Endodermal cell (in vitro differentiated cells): Measurements from ENCODE around the gene CHD5. TPM values are rescaled to one million over a fixed set of nuclear protein-coding genes. Genes with fewer than 3 reads are reported as not detected.

Source experiments
- DNase-seq: peaks from one replicate; pipeline ENCODE4 v3.0.0-alpha.2; 2017
- H3K27ac ChIP-seq: 2 replicates; pipeline ENCODE4 v1.5.1; 2013; ENCODE audit warnings: mild to moderate bottlenecking, low read depth, low read length, moderate library complexity
- H3K27me3 ChIP-seq: 2 replicates; pipeline ENCODE4 v1.6.1; 2013; ENCODE audit warnings: mild to moderate bottlenecking, low read length, moderate library complexity; ENCODE audit not compliant: insufficient read depth, control insufficient read depth, poor library complexity, severe bottlenecking
- H3K36me3 ChIP-seq: 2 replicates; pipeline ENCODE4 v1.7.0; 2013; ENCODE audit warnings: mild to moderate bottlenecking, low read length, moderate library complexity; ENCODE audit not compliant: control insufficient read depth, insufficient read depth
- H3K4me1 ChIP-seq: one replicate; pipeline ENCODE4 v1.7.0; 2013; ENCODE audit warnings: low read length; ENCODE audit not compliant: control insufficient read depth, insufficient read depth
- H3K4me3 ChIP-seq: 2 replicates; pipeline ENCODE4 v1.5.1; 2013; ENCODE audit warnings: mild to moderate bottlenecking, low read length, moderate library complexity
- H3K9ac ChIP-seq: 2 replicates; pipeline ENCODE4 v1.6.1; 2013; ENCODE audit warnings: mild to moderate bottlenecking, low read length, moderate library complexity; ENCODE audit not compliant: poor library complexity, severe bottlenecking; ENCODE audit errors: extremely low read depth
- H3K9me3 ChIP-seq: 2 replicates; pipeline ENCODE4 v1.6.1; 2013; ENCODE audit warnings: mild to moderate bottlenecking, low read length, moderate library complexity; ENCODE audit not compliant: control insufficient read depth
- H3K27ac Mint-ChIP-seq: 2 replicates; pipeline ENCODE4 v1.8.0; 2020; ENCODE audit warnings: mixed read lengths
- H3K27me3 Mint-ChIP-seq: 2 replicates; pipeline ENCODE4 v1.8.0; 2021; ENCODE audit warnings: mild to moderate bottlenecking, mixed read lengths; ENCODE audit not compliant: insufficient read depth
- H3K36me3 Mint-ChIP-seq: 2 replicates; pipeline ENCODE4 v1.8.0; 2020; ENCODE audit warnings: low read depth, mixed read lengths
- H3K4me1 Mint-ChIP-seq: 2 replicates; pipeline ENCODE4 v1.8.0; 2020; ENCODE audit warnings: mixed read lengths
- H3K4me3 Mint-ChIP-seq: 2 replicates; pipeline ENCODE4 v1.8.0; 2020; ENCODE audit warnings: mild to moderate bottlenecking, moderate library complexity, mixed read lengths
- H3K9me3 Mint-ChIP-seq: 2 replicates; pipeline ENCODE4 v1.8.0; 2020; ENCODE audit warnings: mild to moderate bottlenecking, mixed read lengths
- CTCF ChIP-seq: fragments of 200-600 bp; sonication (generic); conservative IDR thresholded peaks from 2 replicates; pipeline ENCODE4 v1.5.0; 2021; ENCODE audit warnings: antibody characterized with exemption, mild to moderate bottlenecking
- WGBS, 2 experiments: methylation state at CpG; one replicate each; pipeline versions ENCODE4 v1.1.5 to v1.1.7; 2013; ENCODE audit warnings: missing lambda C conversion rate in 2 of 2, mixed read lengths in 1 of 2; ENCODE audit not compliant: insufficient coverage in 1 of 2, insufficient read length in 1 of 2; 5-methylcytosine and 5-hydroxymethylcytosine counted together
- total RNA-seq, 2 donors: library from RNA; stranded (reverse); fragmentation: NEBNext Ultra II Directional in 1 of 2; extraction: Animal tissue kit (Norgen Biotek cat#: 25700) in 1 of 2; gene quantifications; 2 replicates in 1 of 2; 3 replicates in 1 of 2; pipeline ENCODE4 v1.2.1, GENCODE V29; 2021

CHD5 gene
- total RNA-seq, 2 donors from 2014 or later: 0.40 to 0.69 TPM

DNA sequence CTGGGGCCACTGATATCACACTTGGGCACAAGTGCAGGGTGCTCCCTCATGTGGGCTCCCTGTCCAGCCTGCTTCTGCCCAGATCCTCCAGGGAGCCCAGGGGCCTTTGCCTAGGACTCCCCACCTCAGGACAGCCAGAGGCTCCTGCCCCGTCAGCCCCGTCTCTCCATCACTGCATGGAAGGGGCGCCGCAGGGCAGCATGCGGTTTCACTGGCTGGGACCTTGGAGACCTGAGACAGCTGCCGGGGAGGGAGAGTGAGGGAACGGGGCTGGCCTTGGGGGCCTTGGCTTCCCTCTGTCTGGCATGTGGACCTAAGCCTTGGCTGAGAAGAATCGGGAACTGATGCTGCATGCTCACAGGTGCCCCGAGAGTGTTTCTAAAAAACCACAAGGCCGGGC lies 87.9 kb downstream of the CHD5 start:
- no peak overlapping the region for H3K4me3 ChIP-seq
- no peaks in the 10 kb centered on the region for H3K27me3 ChIP-seq
- H3K27ac Mint-ChIP-seq: no peak overlapping the region
- no peaks in the 10 kb centered on the region for H3K36me3 Mint-ChIP-seq
- no peaks in the 10 kb centered on the region for H3K4me1 ChIP-seq
- no peak for DNase-seq
- H3K27me3 Mint-ChIP-seq: no peaks in the 10 kb centered on the region
- H3K36me3 ChIP-seq: no peaks in the 10 kb centered on the region
- no peaks in the 10 kb centered on the region for H3K9me3 ChIP-seq
- WGBS, 2 experiments: 88 to 97% methylated on average over 7 to 10 of the region's 10 CpGs
- H3K9ac ChIP-seq: no peak overlapping the region
- no peaks in the 10 kb centered on the region for H3K9me3 Mint-ChIP-seq
- no peak overlapping the region for H3K4me3 Mint-ChIP-seq
- no peaks in the 10 kb centered on the region for H3K4me1 Mint-ChIP-seq
- no peak for TF ChIP-seq CTCF
- H3K27ac ChIP-seq: no peak overlapping the region

- DNase-seq: no peak
- H3K4me1 ChIP-seq: no peaks in the 10 kb centered on the region
- no peaks in the 10 kb centered on the region for H3K9me3 Mint-ChIP-seq
- no peaks in the 10 kb centered on the region for H3K27me3 ChIP-seq
- H3K27ac ChIP-seq: no peak overlapping the region
- H3K4me3 Mint-ChIP-seq: no peak overlapping the region
- H3K9ac ChIP-seq: no peak overlapping the region
- 89 to 100% methylated on average over 5 to 10 of the region's 10 CpGs for WGBS, 2 experiments
- no peaks in the 10 kb centered on the region for H3K36me3 Mint-ChIP-seq
- no peaks in the 10 kb centered on the region for H3K27me3 Mint-ChIP-seq
- H3K4me1 Mint-ChIP-seq: no peaks in the 10 kb centered on the region
- no peaks in the 10 kb centered on the region for H3K36me3 ChIP-seq
- no peak overlapping the region for H3K4me3 ChIP-seq
- H3K27ac Mint-ChIP-seq: no peak overlapping the region
- no peak for TF ChIP-seq CTCF
- H3K9me3 ChIP-seq: no peaks in the 10 kb centered on the region
These were observed 88.4 kb downstream of the CHD5 start for GRCh38 chr1:6091823-6092109.

DNA sequence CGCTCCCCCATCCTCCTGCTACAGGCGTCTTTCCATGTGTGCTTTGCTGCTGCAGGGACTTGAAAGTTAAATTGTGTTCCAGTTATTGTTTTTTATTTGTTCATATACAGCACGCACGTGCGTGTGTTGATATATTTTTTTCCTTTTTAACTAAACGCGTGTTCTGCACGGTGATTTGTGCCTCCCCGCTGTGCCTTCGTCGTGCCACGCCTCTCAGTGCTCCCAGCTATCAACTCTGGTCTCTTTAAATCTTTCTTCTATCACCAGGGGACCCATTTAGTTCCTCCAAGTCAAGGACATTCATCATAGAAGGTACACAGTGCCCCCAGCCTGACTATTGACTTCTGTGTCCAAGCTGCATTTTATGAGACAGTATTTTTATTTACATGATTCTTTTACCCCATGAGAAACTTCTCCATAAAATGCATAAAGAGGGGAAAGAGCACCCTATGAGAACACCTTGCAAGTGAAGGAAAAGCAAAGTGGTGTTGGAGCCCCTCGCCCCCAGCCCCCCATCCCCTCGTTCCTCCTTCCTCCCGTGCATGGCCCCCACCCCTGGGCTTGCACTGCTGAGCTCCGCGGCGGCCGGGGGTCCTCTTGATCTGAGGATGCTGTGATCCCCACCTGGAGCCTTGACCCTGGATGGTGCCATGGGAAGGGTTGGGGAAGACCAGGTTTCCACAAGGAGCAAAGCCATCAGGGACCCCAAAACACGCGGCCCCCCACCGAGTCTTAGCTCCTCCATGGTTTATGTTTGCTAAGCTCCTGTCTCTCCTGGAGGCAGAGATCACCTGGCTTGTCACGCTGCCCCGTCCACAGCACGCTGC lies 88.9 kb downstream of the CHD5 start:
- Mint-ChIP-seq H3K27me3 (no peaks in the 10 kb centered on the region), H3K4me3 (no peak overlapping the region), H3K27ac (no peak overlapping the region), H3K9me3 (no peaks in the 10 kb centered on the region), H3K4me1 (no peaks in the 10 kb centered on the region), H3K36me3 (no peaks in the 10 kb centered on the region)
- no peak overlapping the region for H3K9ac ChIP-seq
- no peak for TF ChIP-seq CTCF
- no peak overlapping the region for H3K4me3 ChIP-seq
- no peak overlapping the region for H3K27ac ChIP-seq
- 82 to 88% methylated on average over 17 to 24 of the region's 25 CpGs for WGBS, 2 experiments
- DNase-seq: no peak
- H3K36me3 ChIP-seq: no peaks in the 10 kb centered on the region
- H3K9me3 ChIP-seq: no peaks in the 10 kb centered on the region
- H3K27me3 ChIP-seq: no peaks in the 10 kb centered on the region
- H3K4me1 ChIP-seq: no peaks in the 10 kb centered on the region
